ENCODE results near the gene ZNF134.

Gene ZNF134

DNA sequence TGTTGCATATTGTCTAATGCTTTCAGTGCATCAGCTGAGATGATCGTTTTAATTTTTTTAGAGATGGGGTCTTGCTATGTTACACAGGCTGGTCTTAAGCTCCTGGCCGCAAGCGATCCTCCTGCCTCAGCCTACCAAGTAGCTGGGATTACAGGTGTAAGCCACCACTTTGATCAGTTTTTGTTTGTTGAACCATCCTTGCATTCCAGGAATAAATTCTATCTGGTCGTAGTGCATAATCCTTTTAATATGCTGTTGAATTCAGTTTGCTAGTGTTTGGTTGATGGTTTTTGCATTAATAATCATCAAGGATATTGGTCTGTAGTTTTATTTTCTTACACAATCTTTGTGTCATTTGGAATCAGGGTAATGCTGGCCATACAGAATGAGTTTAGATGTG lies 23.3 kb downstream of the ZNF134 start:
- no peak for DNase-seq (ENCODE audit: low read depth)

GRCh38 chr19:57641715-57642234 lies 27.7 kb downstream of the ZNF134 start:
- TF ChIP-seq CTCF (conservative IDR thresholded peaks at IDR 0.05; ENCODE audit: control insufficient read depth, insufficient read depth, low read depth, low read length) = no peak
- H3K4me3 ChIP-seq (ENCODE audit: control insufficient read depth, low read depth, low read length) = no peak overlapping the region
- no peak for DNase-seq (ENCODE audit: low read depth)

More for the DNA sequence above, 23.3 kb downstream of the ZNF134 start:
- no peak for TF ChIP-seq CTCF (conservative IDR thresholded peaks at IDR 0.05; ENCODE audit: control insufficient read depth, insufficient read depth, low read depth, low read length)
- H3K4me3 ChIP-seq (ENCODE audit: control insufficient read depth, low read depth, low read length) = no peak overlapping the region

- no peak overlapping the region for H3K4me3 ChIP-seq (ENCODE audit: control insufficient read depth, low read depth, low read length)
- TF ChIP-seq CTCF (conservative IDR thresholded peaks at IDR 0.05; ENCODE audit: control insufficient read depth, insufficient read depth, low read depth, low read length) = no peak
- DNase-seq (ENCODE audit: low read depth) = no peak
These were observed 28.5 kb downstream of the ZNF134 start for GRCh38 chr19:57642396-57643046.

DNA sequence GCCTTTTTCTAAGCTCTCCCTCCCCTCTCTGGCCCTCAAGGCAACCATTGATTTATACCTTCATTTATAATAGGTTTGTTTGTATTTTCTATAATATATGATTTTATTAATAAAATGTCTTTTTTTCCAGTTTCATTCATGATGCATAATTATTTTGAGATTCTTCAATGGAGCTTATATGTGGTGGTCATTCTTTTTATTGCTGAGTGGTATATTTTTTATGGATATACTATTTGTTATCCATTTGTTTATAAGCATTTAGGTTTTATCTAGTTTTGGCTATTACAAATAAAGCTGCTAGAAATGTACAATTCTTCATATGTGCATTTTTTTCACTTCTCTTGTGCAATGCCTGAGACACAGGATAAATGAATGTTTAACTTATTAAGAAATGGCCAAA lies 29.7 kb downstream of the ZNF134 start:
- no peak for DNase-seq (ENCODE audit: low read depth)
- no peak for TF ChIP-seq CTCF (conservative IDR thresholded peaks at IDR 0.05; ENCODE audit: control insufficient read depth, insufficient read depth, low read depth, low read length)
- no peak overlapping the region for H3K4me3 ChIP-seq (ENCODE audit: control insufficient read depth, low read depth, low read length)

DNA sequence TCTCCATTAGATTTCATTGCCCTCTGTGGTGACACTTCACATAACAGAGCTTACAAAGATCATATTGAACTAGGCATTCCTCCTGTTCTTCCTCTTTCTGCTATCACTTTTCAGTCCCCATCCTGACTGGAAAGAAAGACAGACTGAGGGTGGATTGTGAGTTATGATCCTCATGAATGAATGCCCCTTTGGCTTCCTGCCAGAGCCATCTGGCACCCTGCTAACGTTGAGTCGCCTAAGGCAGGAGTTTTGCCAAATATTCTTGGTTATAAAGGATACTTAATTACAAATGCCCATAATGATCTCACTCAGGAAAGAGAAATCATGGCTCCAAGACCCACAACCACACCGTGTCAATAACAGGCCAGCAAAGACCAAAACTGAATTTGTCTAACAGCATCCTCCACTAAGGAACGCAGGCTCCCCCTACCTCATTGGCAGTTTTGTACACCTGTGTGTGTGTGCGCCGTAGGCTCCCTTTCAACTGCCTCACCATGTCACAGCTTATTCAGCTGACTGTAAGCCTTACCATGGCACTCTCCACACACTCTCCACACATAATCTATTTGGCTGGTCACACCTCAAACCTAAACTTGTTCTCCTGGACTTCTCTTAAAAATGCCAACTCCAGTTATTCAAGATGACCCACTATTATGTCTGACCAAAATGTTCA lies 34.4 kb downstream of the ZNF134 start:
- no peak for DNase-seq (ENCODE audit: low read depth)
- H3K4me3 ChIP-seq (ENCODE audit: control insufficient read depth, low read depth, low read length) = no peak overlapping the region
- no peak for TF ChIP-seq CTCF (conservative IDR thresholded peaks at IDR 0.05; ENCODE audit: control insufficient read depth, insufficient read depth, low read depth, low read length)

DNA sequence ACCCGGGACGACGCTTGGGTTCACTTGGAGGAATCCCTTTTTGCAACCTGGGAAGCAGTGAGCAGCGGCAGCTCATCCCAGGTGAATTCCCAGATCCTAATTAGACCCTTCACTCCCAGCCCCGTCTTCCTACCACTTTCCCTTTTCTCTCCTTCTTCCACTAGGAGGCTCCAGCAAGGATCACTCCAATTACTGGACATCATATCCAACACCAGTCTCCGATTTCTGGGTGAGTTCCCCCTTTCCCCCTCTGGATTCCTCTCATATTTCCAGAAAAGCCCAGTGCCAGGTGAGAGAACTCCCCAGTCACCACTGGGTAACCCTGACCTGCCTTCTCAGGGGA lies 37.6 kb downstream of the ZNF134 start:
- no peak overlapping the region for H3K4me3 ChIP-seq (ENCODE audit: control insufficient read depth, low read depth, low read length)
- no peak for TF ChIP-seq CTCF (conservative IDR thresholded peaks at IDR 0.05; ENCODE audit: control insufficient read depth, insufficient read depth, low read depth, low read length)

More for the DNA sequence above, 37.6 kb downstream of the ZNF134 start:
- DNase-seq (ENCODE audit: low read depth) = no peak
